Glomerular visceral epithelial cell (primary cell): ENCODE data around the gene SYNE4.

Experiments used
- DNase-seq: peaks from one replicate; pipeline ENCODE4 v3.0.0-alpha.2; 2016; ENCODE audit errors: extremely low spot score

SYNE4 gene

DNA sequence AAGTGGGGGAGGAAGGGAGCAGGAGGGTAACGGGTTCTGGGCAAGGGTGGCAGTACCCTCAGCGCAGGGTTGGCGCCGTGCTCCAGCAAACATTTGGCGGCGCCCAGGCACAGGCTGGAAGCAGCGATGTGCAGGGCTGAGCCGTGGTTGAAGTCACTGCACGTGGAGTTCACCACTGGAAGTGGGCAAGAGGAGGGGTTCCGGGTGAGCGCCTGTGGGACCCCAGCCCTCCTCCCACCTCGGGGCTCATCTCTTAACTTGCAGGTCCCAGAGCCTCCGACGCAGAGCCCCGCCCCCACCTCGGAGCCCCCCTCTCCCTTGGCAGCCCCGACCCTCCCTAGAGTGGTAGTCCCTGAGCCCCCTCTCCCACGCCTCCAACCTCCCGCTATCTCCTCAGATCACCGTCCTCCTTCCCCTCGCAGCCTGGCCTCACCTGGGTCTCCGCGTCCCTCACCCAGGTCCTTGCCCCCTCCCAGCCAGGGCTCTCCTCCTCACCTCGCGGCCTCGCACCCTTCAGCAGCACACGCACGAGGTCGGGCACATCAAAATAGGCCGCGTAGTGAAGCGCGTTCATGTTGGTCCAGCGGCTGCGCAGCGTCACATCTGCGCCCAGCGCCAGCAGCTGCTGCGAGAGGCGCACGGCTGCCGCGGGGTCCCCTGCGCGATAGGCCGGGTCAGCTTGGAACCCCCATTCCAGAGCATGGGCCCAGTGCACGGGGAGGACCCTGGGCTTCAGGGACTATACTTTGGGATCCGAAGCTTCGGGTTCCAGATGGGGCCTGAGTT is 17.7 kb upstream of the SYNE4 start:
- DNase-seq: no peak

DNA sequence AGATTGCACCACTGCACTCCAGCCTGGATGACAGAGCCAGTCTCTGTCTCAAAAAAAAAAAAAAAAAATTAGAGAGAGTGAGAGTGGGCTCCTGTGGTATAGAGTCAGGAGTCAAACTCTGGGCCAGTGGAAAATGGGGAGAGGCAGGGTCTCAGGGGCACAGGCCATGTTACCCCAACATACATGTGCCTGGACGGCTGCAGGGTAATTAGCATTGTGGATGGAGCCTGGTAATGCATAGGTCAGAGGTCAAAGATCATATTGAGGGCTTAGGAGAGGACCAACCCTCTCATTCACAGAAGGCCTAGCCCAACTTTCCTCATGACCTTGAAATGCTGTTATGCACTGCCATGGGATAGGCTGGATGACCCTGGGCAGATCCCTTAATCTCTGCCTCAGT is 16.9 kb upstream of the SYNE4 start:
- DNase-seq: no peak

DNA sequence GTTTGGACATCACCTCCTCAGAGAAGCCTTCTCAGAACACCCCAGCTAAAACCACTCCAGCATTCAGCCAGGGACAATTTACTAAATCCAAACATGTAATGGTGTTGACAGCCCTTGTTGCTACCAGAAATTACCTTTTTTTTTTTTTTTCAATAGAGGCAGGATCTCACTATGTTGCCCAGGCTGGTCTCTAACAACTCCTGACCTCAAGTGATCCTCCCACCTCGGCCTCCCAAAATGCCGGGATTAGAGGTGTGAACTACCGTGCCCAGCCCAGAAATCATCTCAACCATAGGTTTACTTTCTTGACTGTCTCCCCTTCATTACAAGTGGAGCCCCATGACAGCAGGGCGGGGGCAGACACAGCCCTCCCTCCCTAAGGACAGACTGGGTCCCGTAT is 14.8 kb upstream of the SYNE4 start:
- no peak for DNase-seq

DNA sequence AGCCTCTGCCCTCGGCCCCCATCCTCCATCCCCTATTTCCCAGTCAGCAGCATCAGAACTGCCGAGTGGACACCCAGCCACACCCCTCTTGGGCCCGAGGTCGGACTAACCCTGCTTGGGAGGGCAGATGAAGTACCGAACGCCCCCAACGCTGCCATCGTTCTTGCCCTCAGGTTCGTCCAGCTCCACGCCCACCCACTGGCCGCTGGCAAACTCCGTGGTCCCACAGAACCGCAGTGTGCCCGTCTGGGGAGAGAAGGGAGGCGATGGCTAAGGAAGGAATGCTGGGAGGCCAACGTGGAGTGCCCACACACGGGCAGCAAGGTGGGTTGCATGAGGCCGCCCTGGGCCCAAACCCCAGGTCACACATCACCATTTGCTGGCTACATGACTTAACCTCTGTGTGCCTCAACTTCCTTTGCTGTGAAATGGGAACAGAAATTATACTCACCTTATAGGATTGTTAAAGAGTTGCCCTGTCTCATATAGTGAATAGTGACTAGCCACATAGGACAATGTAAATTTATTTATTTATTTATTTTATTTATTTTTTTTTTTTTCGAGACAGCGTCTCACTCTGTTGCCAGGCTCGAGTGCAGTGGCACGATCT is 10.6 kb upstream of the SYNE4 start:
- no peak for DNase-seq

DNA sequence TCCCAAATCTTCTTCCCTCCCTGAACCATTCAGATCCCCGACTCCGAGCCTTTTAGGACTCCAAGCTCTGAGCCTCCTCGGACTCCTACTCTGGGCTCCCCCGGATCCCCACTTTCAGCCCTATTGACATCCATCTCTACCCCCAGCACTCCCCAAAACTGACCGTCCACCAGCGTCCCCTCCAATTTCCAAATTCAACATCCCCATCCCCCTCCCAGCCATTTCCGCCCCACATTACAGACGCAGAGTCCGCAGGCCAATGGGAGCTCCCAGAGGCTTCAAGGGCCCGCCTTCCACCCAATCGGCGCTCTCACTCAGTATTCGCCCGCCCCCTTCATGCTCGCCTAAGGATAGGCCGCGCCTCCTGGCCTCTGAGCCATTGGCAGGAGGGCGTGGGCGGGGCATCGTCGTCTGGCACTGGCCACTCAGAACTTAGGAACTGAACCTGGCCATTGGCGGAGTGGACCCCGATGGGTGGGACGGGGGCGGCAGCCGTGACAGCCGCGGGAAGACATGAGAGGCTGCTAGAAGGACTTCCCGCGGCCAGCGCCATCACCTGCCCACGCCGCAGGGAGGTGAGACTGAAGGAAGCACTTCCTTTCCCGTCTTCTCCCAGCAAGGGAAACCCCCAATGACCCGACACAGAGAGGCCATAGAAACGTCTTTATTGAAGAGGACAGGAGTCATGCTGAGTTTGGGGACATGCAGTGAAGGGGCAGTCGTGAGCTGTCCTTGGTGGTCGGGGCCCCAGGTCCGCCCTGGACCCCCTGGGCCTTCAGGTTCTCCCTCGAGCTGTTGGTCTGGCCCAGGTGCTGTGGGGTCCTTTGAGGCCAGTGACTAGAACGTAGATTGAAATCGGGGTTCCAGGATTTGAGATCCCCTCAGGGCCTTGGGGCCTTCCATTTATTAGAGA is 5.7 kb upstream of the SYNE4 start, which contains the start of gene ALKBH6:
TSS of gene ALKBH6 (minus strand) at position 202 of the 913 bp plus-strand sequence. CDS start 816 bp downstream, outside the sequence.
- peak; percentile 99 for DNase-seq

DNA sequence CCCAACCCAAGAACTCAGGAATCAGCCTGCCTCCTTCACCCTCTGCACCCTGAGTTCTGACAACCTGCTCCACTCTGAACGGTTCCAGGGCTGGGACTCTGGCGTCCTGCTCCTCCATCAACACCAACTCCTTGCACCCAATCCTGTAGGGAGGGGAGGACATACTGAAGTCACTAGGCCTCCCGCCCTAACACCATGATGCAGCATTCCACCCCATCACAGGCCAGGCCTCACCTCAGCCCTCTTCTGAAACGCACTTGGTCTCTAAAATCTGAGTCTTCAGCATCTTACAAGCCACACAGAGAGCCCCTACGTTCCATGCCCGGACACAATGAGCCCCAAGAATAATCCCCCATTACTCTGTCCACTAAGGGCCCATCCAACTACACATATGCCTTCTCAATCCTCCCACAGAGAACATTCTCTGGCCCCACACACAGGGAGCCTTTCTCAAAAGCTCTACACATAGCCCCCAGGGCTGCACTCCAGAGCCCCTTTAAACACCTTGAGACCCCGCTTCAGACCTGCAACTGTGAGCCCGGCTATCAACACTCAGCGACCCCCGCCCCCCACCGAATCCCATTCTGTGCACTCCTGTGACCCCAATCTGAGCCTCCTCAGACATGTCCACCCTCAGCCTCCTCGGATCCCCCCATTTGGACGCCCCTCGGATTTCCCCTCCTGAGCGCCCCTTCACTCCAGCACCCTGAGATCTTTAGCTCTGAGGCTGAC is 4.8 kb upstream of the SYNE4 start:
- no peak for DNase-seq

DNA sequence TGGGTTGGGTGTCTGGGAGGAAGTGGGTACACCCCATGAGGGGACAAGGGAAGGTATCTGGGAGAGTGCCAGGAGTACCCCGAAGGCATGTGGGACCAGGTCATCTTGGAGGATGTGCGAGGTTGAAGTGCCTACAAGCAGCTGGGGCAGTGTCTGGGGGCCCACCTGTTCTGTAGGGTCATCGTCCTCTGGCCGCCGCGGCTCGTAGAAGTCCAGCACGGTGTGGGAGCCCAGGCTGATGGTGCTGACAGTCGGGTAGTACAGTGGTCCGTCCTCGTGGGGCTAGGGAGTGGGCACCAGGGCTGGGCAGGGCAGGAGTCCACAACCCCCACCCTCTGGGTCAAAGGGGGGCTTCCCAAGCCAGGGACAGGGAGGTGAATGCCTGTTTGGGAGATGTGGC is 1.8 kb upstream of the SYNE4 start:
- DNase-seq: no peak

DNA sequence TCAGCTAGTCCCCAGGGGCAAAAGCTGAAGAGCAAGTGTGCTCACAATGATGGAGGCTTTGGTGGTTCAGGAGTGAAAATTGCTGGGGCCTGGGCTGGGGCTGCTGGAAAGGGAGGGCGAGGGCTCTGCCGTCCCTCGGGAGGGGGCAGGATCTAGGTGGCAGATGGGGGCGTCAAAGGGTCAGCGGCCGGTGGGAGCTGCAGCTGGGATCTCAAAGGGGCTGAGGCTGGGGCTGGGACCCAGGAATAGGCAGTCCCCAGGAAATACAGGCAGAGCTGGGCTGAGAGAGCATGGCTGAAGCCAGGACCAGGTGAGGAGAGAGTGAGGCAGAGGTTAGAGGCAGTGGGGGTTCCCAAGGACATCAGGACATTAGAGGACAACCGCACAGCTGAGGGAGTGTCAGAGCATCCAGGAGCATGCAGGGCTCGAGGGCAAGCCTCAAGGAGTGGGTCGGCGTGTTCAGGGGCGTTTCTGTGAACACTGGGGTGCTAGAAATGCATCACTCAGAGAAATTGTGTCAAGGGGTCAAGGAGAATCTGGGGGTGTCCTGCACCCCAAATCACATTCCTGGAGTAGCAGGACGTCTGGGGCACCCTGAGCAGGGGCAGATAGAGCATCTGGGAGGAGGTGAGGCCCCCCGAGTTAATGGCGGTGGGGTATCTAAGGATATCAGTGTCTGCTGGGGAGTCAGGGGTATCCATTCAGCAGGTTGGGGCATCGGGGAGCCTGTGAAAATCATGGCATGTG is 1.2 kb upstream of the SYNE4 start:
- DNase-seq: no peak

DNA sequence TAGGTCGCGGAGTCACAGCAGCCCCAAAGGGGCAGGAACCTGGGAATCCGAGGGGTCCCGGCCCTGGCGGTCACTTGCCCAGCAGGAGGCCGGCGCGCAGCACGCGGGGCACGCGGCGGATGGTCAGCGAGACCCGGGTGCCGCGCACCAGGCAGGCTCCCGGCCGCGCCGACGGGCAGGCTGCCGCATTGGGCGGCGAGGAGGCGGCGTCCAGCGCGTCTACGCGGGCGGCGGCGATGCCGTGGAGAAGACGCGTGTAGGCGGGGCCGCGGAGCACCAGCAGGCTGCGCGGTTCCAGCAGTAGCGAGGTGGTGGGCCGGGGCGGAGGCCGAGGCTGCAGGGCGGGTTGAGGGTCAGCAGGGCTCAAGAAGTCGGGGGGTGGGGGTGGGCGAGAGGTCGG is 607 bp upstream of the SYNE4 start:
- no peak for DNase-seq

DNA sequence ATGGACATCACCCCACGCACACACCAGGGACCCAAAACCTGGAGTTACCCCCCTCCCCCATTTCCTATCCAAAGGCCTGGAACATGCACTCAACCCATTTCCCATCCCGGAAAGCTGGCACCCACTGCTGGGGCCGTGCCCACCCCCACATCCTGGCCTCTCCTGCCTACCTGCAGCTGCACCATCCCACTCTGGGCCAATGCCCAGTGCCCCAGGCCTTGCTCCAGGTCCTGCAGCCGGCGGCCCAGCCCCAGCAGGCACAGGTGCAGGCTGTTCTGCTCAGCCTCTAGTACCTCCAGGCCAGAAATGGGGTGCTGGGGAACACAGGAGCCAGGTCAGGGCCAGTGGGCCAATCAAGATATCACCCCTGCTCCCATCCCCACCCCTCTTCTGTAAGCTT is 1.7 kb downstream of the SYNE4 start:
- no peak for DNase-seq

DNA sequence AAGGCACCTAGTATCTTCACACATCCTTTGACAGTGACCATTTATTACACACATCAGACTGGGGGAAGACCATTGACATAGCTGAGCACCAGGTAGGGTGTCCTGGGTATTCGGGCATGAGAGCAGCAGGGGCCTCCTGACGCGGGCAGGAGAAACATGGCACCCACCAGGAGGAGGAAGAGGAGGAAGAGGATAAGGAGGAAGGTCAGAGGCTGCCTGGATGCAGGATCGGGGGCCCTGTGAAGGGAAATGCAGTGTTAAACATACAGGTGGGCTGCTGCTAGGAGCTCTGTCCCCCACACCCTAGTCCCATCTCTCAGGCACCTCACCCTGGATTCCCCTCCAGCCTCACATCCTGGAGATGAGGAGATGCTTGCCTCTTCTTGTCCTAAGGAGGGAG is 5.3 kb downstream of the SYNE4 start:
- DNase-seq: no peak

DNA sequence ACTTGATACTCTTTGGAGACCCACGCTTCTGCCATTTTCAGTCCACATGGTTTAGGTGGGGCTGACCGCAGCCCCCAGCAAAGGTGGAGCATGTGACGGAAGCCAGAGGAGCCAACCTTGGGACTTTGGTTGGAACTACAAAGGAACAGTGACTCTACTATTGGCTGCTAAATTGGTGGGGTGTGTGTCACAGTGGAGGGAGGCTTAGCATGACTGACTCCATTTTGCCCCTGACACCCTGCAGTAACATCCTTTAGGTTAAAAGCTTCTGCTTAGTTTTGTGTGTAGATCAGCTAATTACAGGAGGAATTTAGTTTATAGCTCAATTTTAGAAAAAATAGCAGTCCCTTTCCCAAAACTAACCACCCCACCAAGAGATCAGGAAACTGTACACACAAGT is 7.0 kb downstream of the SYNE4 start:
- no peak for DNase-seq

DNA sequence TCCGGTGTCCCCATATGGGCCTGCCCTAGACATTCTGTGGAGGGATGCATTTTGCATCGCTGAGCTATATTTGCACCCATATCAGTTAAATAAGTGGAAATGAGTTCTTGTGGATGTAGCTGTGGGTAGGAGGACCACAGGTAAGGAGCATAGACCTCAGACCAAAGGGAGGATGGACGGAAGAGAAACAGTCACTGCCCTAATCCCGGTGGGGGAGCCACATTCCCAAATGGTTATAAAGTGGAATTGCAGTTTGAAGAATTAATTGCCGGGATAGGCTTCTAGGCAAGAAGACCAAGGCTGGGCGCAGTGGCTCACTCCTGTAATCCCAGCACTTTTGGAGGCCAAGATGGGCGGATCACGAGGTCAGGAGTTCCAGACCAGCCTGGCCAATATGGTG is 11.8 kb downstream of the SYNE4 start:
- no peak for DNase-seq

DNA sequence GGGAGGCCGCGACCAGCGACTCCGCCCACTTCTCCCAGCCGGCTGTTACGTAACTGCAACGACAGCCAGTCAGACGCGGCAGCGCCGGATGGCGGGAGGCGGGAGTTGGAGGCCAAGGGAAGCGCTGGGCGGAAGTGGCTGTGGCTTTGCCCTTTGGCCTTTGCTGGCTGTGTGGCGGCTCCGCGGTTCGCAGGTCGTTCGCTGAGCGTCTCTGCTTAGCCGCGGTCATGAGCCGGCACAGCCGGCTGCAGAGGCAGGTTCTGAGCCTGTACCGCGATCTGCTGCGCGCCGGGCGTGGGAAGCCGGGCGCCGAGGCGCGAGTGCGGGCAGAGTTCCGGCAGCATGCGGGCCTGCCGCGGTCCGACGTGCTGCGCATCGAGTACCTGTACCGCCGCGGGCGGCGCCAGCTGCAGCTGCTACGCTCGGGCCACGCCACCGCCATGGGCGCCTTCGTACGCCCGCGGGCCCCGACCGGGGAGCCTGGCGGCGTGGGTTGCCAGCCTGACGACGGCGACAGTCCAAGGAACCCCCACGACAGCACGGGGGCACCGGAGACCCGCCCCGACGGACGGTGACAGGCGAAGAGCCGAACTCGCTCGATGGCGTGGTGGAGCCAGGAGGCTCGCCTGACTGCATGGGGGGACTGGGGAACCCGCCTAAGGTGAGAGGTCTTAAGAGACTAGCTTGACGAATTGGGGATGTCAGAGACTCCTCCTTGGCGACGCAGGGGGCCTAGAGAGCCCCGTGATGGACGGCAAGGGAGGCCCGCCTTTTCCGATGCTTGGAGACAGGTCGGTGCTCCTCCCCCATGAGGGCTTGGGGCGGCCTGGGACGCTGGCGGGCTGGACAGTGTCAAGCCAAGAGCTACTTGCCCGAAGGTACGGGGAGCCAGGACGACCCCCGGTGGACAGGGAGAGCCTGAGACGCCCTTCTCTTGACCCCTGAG is 13.3 kb downstream of the SYNE4 start, which contains the start of gene SDHAF1:
TSS of gene SDHAF1 (plus strand) at position 141 of the 946 bp plus-strand sequence. CDS start at position 228, 87 bp downstream.
- DNase-seq: peak; percentile 93

DNA sequence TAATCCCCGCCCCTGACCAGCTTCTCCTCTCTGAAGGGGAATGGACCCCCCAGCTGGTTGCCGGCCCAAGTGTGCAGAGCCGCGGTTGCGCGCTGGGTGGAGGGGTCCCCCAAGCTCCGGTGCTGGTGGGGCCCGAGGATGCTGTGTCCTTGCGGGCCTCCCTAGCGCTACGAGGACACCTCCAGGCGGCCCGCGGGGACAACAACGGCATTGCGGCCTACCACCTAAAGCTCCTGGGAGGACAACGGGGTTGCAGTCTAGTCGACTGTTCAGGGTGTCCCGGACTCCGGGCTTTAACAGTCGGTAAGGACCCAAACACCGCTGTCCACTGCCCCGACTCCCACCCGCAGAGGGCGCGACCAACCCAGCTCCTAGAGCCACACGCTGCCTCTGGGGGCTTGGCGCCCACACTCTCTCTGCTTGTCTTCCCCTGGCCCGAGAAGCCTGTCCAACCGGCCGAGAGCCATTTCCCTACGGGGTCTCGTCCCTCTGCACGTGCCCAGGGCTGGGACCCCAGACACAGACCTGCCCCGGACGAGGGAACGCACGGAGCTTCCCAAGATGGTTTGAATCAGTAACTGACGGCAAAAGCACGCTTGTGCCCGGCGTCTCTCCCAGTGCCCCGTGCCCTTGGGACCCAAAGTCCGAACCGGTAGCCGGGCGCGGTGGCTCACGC is 14.6 kb downstream of the SYNE4 start:
- DNase-seq: no peak

DNA sequence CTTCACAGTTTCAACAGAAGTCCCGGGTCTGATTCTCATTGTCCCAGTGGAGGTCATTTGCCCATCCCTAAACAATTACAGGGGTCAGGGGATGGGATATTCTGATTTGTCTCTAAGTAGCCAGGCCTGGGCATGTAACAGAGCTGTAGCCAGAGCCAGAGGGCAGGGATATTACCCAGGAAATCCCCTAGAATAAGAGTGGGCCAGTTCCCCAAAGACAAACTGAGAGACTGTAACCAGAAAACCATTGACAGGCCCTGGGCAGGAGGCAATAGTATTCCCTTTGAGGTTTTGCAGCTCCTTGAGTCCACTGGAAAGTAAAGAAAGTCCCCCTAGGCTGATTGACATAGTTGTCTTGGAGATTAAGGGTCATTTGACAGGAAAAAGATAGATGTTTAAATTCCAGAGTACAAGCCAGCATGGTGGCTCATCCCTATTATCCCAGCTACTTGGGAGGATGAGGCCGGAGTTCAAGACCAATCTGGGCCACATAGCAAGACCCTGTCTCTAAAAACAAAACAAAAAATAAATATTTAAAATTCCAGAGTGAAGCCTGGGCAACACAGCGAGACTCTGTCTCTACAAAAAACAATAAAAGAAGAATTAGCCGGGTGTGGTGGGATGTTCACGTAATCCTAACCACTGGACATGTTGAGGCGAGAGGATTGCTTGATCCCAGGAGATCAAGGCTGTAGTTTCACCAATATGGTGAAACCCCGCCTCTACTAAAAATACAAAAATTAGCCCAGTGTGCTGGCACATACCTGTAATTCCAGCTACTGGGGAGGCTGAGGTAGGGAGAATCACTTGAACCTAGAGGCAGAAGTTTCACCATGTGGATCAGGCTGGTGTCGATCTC is 15.5 kb downstream of the SYNE4 start:
- DNase-seq: no peak

DNA sequence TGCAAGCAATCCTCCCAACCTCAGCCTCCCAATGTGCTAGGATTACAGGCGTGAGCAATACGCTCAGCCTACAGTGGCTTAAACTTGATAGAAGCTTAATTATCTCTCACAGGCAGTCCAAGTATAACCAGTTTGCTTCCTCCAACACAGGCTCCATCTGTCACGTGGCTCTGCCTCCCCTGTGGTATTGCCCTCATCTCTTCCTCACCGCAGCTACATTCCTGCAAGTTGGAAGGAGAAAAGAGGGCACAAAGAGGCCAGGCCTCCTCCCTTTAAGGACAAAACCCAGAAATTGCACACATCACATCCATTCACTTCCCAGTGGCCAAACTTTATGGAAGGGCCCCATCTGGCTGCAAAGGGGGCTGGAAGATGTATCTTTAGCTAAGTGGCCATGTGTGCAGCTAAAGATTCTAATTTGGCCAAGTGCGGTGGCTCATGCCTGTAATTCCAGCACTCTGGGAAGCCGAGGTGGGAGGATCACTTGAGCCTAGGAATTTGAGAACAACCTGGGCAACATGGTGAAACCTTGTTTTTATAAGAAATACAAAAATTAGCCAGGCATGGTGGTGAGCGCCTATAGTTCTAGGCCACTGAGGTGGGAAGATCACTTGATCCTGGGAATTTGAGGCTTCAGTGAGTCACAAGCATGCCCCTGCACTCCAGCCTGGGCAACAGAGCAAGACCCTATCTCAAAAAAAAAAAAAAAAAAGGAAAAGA is 16.7 kb downstream of the SYNE4 start:
- peak; percentile 68 for DNase-seq
